Osteoblast (primary cell): Measurements from ENCODE around the gene OR10H3. TPM values are rescaled to one million over a fixed set of nuclear protein-coding genes. Genes with fewer than 3 reads are reported as not detected.

Source experiments
- DNase-seq: peaks from one replicate; pipeline ENCODE4 v3.0.0; 2011; ENCODE audit warnings: low spot score, mixed read lengths; ENCODE audit not compliant: insufficient read length; ENCODE audit errors: missing footprints
- H2AFZ ChIP-seq: 2 replicates; pipeline ENCODE4 v1.6.0; 2011; ENCODE audit warnings: mild to moderate bottlenecking, low read length
- H3K27ac ChIP-seq: 2 replicates; pipeline ENCODE4 v1.5.1; 2011; ENCODE audit warnings: mild to moderate bottlenecking, low read depth, low read length, moderate library complexity
- H3K27me3 ChIP-seq: 2 replicates; pipeline ENCODE4 v1.6.0; 2012; ENCODE audit warnings: mild to moderate bottlenecking, control low read depth, inconsistent platforms, low read length, moderate library complexity; ENCODE audit not compliant: insufficient read depth
- H3K36me3 ChIP-seq: 2 replicates; pipeline ENCODE4 v1.5.1; 2011; ENCODE audit warnings: mild to moderate bottlenecking, low read length, control low read depth, moderate library complexity; ENCODE audit not compliant: insufficient read depth
- H3K4me1 ChIP-seq: 2 replicates; pipeline ENCODE4 v1.5.1; 2011; ENCODE audit warnings: mild to moderate bottlenecking, low read length, control low read depth, moderate library complexity; ENCODE audit not compliant: insufficient read depth
- H3K4me2 ChIP-seq: 2 replicates; pipeline ENCODE4 v1.6.0; 2011; ENCODE audit warnings: mild to moderate bottlenecking, low read length; ENCODE audit not compliant: insufficient read depth
- H3K4me3 ChIP-seq: fragments of 200-600 bp; sonication (generic); 3 replicates; pipeline ENCODE4 v1.5.1; 2012; ENCODE audit warnings: mild to moderate bottlenecking, low read length, inconsistent platforms; ENCODE audit not compliant: insufficient read depth
- H3K79me2 ChIP-seq: 2 replicates; pipeline ENCODE4 v1.6.0; 2012; ENCODE audit warnings: mild to moderate bottlenecking, low read length, control low read depth, inconsistent platforms; ENCODE audit not compliant: insufficient read depth
- H3K9me3 ChIP-seq: 2 replicates; pipeline ENCODE4 v1.5.1; 2011; ENCODE audit warnings: low read depth, low read length, control low read depth
- H4K20me1 ChIP-seq: 2 replicates; pipeline ENCODE4 v1.6.0; 2012; ENCODE audit warnings: mild to moderate bottlenecking, low read length, control low read depth; ENCODE audit not compliant: insufficient read depth
- CTCF ChIP-seq: IDR thresholded peaks from 2 replicates; pipeline ENCODE4 v1.5.1; 2011; ENCODE audit warnings: mild to moderate bottlenecking, low read depth, low read length, moderate library complexity; ENCODE audit errors: extremely low read depth
- total RNA-seq: library from RNA; depleted of rRNA; stranded (reverse); fragments of >200 nt; gene quantifications from 2 replicates; pipeline ENCODE4 v1.2.3, GENCODE V29; 2012

OR10H3 gene
- total RNA-seq, 1 donor, result not detected

GRCh38 chr19:15776264-15776663, 38.5 kb downstream of the OR10H3 start:
- H3K4me3 ChIP-seq, result no peak overlapping the region
- H3K79me2 ChIP-seq, result no peaks in the 10 kb centered on the region
- H2AFZ ChIP-seq, result no peak overlapping the region
- DNase-seq, result no peak
- no peak for TF ChIP-seq CTCF
- H3K36me3 ChIP-seq, result no peaks in the 10 kb centered on the region
- H3K27me3 ChIP-seq, result no peaks in the 10 kb centered on the region
- no peak overlapping the region for H3K4me2 ChIP-seq
- H3K4me1 ChIP-seq, result no peaks in the 10 kb centered on the region
- H3K9me3 ChIP-seq, result no peaks in the 10 kb centered on the region
- no peak overlapping the region for H3K27ac ChIP-seq
- no peaks in the 10 kb centered on the region for H4K20me1 ChIP-seq

GRCh38 chr19:15776991-15777970, 39.5 kb downstream of the OR10H3 start:
- peak; percentile 61 for DNase-seq
- Histone ChIP-seq H2AFZ (no peak overlapping the region), H3K79me2 (no peaks in the 10 kb centered on the region), H3K9me3 (no peaks in the 10 kb centered on the region), H3K4me1 (no peaks in the 10 kb centered on the region), H3K36me3 (no peaks in the 10 kb centered on the region), H3K4me2 (no peak overlapping the region), H3K27me3 (no peaks in the 10 kb centered on the region), H4K20me1 (no peaks in the 10 kb centered on the region), H3K27ac (no peak overlapping the region), H3K4me3 (no peak overlapping the region)
- no peak for TF ChIP-seq CTCF

GRCh38 chr19:15779756-15780476, 42.1 kb downstream of the OR10H3 start:
- Histone ChIP-seq H2AFZ (no peak overlapping the region), H3K4me3 (no peak overlapping the region), H3K9me3 (no peaks in the 10 kb centered on the region), H3K79me2 (no peaks in the 10 kb centered on the region), H3K4me1 (no peaks in the 10 kb centered on the region), H4K20me1 (no peaks in the 10 kb centered on the region), H3K27ac (no peak overlapping the region), H3K36me3 (no peaks in the 10 kb centered on the region), H3K27me3 (no peaks in the 10 kb centered on the region), H3K4me2 (no peak overlapping the region)
- TF ChIP-seq CTCF, result no peak
- peak; percentile 38 for DNase-seq
